GM19035 (cell line): ENCODE results near the gene ZNF487.
"Not testable (repeated sequence)": the region's sequence is repeated elsewhere in the genome, so short reads cannot be mapped to it uniquely, and the experiment has no call there.

Experiments used
- ATAC-seq: cut with Tn5 transposase; IDR thresholded peaks from one replicate; pipeline ENCODE4 v1.9.1; 2021; ENCODE audit not compliant: unreplicated experiment

The ZNF487 gene

DNA sequence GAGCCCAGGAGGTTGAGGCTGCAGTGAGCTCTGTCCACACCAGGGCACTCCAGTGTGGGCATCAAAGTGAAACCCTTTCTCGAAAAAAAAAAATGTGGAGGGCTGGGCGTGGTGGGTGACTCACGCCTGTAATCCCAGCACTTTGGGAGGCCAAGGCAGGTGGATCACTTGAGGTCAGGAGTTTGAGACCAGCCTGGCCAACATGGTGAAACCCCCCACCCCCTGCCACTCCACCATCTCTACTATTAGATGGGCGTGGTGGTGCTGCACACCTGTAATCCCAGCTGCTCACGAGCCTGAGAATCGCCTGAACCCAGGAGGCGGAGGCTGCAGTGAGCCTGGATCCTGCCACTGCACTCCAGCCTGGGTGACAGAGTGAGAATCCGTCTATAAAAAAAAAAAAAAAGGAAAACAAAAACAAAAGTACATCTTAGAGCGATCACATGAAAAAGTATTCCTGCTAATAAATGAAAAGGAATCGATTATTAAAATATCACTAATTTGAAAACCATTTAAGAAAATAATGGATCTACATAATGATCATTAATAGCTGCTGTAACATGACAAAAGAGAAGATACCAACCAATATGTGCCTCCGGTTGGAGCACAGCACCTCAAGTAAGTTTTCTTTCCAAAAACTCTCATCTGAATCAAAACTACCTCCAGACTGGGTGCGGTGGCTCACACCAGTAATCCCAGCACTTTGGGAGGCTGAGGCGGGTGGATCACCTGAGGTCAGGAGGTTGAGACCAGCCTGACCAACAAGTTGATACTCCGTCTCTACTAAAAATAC, 32.8 kb upstream of the ZNF487 start:
- ATAC-seq = no peak

GRCh38 chr10:43404704-43405084, 32.2 kb upstream of the ZNF487 start:
- no peak for ATAC-seq

DNA sequence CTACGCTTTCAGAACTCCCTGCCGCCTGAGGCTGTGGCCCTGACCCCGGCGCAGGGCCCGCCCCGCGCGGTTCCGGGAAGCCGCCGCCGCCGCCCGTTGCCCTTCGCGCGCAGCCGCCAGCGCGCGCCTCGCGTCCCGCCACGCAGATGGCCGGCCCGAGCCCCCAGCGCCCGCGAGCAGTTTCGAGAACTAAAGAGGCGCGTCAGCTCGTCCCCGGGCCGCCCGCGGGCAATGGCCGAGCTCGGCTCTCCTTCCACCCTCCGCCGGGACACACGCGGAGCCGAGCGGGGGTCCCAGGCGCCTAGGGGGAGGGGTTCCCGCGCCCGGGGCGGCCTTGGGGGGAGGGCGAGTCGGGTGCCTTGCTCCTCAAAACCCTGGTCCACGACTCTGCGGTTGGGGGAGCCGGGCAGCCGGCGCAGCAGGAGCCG, 29.7 kb upstream of the ZNF487 start:
- peak; percentile 26 for ATAC-seq

GRCh38 chr10:43407576-43408330, 29.2 kb upstream of the ZNF487 start:
- ATAC-seq = peak; percentile 50

GRCh38 chr10:43408331-43408709, 28.6 kb upstream of the ZNF487 start:
- no peak for ATAC-seq

DNA sequence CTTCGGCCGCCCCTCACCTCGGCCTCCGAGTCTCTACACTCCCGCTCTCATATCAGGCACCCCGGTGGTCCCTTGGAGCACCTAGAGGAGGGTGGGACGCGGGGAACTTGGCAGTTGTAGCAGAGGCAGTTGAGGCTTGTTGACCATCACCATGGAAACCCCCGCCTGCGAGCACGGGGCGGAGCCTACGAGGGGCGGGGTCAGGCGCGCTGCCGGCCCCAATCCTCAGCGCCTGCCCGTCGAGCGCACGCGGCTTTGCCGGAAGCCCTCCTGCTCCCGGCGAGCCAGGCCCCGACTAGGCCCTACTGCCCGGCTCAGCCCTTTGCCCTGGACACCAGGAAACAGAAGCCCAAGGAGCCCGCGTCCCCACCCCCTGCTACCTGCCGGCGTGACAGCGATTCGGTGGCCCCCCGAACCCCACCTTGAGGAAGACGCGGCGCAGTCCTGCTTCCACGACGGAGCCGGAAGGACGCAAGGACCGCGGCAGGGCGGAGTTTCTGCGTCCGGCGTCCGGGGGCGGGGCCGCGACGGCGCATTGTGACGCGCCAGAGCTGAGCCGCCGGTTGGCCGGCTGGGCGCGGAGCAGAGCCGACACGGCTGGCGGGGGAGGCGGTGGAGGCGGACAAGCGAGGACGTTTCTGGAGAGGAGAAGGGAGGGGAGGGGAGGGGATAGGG, 28.1 kb upstream of the ZNF487 start, which contains the start of gene HNRNPF:
HNRNPF (minus strand) TSS at position 477 of the 675 bp plus-strand sequence. CDS start 21,302 bp downstream, outside the sequence.
- ATAC-seq = peak; percentile 58

DNA sequence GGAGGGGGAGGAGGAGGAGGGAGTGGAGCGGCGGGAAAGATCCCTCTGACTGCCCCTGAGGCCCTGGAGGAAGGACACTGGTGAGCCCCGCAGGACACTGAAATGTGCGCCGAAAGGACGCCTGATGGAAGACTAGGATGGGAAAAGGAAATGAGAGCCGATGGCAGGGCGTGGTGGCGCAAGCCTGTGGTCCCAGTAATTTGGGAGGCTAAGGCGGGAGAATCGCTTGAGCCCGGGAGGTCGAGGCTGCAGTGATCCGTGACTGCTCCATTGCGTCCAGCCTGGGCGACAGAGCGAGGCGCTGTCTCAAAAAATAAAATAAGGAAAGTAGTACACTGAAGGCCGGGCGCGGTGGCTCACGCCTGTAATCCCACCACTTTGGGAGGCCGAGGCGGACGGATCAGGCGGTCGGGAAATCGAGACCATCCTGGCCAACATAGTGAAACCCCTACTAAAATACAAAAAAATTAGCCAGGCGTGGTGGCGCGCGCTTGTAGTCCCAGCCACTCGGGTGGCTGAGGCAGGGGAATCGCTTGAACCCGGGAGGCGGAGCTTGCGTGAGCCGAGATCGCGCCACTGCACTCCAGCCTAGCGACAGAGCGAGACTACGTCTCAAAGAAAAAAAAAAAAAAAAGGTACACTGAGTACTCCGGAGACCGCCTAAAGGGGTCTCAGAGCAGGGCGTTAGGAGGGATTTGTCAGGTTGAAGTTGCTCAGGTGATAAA, 27.4 kb upstream of the ZNF487 start:
- ATAC-seq = peak; percentile 0

DNA sequence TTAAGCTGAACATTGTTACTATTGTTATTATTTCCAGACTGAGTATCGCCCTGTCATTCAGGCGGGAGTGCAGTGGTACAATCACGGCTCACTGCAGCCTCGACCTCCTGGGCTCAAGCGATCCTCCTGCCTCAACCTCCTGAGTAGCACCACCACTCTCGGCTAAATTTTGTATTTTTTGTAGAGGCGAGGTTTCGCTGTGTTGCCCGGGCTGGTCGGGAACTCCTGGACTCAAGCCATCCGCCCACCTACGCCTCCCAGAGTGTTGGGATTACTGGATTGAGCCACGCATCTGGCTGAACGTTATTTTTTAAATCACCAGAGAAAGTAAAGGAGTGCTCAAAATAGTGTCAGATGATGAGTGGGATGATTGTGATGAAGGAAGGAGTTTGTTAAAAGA, 26.6 kb upstream of the ZNF487 start:
- no peak for ATAC-seq

DNA sequence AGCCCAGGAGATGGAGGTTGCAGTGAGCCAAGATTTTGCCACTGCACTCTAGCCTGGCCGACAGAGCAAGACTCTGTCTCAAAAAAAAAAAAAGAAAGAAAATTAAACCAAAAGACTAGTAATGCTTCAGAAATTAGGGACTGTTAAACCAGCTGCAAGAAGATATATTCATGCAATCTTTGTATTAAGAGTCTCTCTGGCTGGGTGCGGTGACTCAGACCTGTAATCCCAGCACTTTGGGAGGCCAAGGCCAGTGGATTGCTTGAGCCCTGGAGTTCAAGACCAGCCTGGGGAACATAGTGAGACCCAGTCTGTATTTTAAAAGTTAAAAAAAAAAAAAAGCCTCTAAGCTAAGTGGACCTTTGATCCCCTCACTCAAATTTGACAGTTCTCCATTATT, 25.4 kb upstream of the ZNF487 start:
- ATAC-seq = no peak

DNA sequence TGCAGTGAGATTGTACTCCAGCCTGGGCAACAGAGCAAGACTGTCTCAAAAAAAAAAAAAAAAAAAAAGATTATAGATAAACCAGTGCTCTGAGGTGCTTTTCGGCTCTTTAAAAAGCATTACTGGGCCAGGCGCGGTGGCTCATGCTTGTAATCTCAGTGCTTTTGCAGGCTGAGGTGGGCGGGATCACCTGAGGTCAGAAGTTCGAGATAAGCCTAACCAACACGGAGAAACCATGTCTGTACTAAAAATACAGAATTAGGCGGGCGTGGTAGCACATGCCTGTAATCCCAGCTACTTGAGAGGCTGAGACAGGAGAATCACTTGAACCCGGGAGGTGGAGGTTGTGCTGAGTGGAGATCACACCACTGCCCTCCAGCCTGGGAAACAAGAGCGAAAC, 21.4 kb upstream of the ZNF487 start:
- no peak for ATAC-seq

GRCh38 chr10:43417950-43418768, 18.8 kb upstream of the ZNF487 start:
- no peak for ATAC-seq

DNA sequence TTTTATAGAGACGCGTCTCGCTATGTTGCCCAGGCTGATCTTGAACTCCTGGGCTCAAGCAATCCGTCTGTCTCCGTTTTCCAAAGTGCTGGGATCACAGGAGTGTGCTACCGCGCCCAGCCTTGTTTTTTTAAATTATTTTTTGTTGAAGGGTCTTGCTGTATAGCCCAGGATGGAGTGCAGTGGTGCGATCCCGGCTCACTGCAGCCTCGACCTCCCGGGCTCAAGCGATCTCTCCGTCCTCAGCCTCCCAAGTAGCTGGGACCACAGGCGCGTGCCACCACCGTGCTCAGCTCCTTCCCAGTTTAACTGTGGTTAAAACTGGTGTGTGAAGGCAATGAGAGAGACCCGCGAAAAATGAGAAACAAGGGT, 16.9 kb upstream of the ZNF487 start:
- ATAC-seq = no peak

GRCh38 chr10:43420369-43421200, 16.3 kb upstream of the ZNF487 start:
- ATAC-seq = peak; percentile 84

- no peak for ATAC-seq
Observed at GRCh38 chr10:43421201-43421507, 15.8 kb upstream of the ZNF487 start.

GRCh38 chr10:43421519-43421918, 15.4 kb upstream of the ZNF487 start:
- ATAC-seq = no peak

- not testable (repeated sequence) for ATAC-seq
Observed at GRCh38 chr10:43421944-43422343, 15.0 kb upstream of the ZNF487 start.

DNA sequence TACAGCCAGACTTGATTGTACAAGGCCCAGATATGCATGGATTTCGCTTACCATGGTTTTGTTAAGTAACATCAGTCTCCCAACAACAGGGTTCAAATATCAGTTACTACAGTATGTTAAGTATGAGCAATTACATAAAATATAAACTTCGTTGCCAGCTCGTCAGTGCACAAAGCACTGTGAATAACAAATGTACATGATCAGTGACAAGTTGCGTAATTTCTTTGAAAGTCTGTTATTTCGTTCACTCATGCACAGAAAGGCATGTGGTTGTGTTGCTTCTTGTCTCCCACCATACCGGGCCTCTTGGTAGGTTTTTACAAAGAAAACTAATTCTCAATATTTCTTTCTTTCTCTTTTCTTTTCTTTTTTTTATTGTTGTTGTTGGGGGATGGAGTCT, 12.5 kb upstream of the ZNF487 start:
- no peak for ATAC-seq

- ATAC-seq = not testable (repeated sequence)
Observed at GRCh38 chr10:43426476-43426875, 10.4 kb upstream of the ZNF487 start.

DNA sequence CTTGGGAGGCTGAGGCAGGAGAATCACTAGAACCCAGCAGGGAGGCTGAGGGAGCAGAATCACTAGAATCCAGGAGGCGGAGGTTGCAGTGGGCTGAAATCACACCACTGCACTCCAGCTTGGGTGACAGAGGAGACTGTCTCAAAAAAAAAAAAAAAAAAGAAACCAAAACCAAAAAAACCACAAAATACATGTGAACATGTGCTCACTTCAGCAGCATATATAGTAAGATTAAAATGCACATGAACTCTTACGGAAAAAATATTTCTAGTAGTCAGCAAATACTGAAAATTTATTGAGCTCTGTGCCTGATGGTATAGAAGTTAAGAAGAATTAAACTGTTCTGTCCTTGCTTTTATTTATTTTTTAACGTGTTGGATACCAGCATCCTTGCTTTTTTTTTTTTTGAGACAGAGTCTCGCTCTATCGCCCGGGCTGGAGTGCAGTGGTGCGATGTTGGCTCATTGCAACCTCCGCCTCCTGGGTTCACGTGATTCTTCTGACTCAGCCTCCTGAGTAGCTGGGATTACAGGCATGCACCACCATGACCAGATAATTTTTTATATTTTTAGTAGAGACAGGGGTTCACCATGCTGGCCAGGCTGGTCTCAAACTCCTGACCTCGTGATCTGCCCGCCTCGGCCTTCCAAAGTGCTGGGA, 9.6 kb upstream of the ZNF487 start:
- ATAC-seq = peak; percentile 71
